Prostate gland (tissue), 2 donors: ENCODE measurements around the gene EML1. TPM values are rescaled to one million over a fixed set of nuclear protein-coding genes. Genes with fewer than 3 reads are reported as not detected.

Experiments used
- DNase-seq: peaks from one replicate; pipeline ENCODE4 v3.0.0-alpha.2; 2019; ENCODE audit warnings: low spot score
- H3K27ac ChIP-seq, 2 donors: fragments of 200-600 bp; sonication (generic); 2 replicates each; pipeline ENCODE4 v1.5.1; 2017 to 2019
- H3K27me3 ChIP-seq: fragments of 200-600 bp; sonication (generic); replicated peaks from 2 replicates; pipeline ENCODE4 v1.5.1; 2019; ENCODE audit not compliant: insufficient read depth
- H3K36me3 ChIP-seq, 2 donors: fragments of 200-600 bp; sonication (generic); 1 replicate in 1 of 2; 2 replicates in 1 of 2; pipeline versions ENCODE4 v1.5.1 to v1.8.1; 2017 to 2019
- H3K4me1 ChIP-seq: fragments of 200-600 bp; sonication (generic); replicated peaks from 2 replicates; pipeline ENCODE4 v1.5.1; 2019
- H3K4me3 ChIP-seq, 2 donors: fragments of 200-600 bp; sonication (generic); 2 replicates each; pipeline ENCODE4 v1.5.1; 2017 to 2019
- H3K9me3 ChIP-seq: fragments of 200-600 bp; sonication (generic); 2 replicates; pipeline ENCODE4 v1.5.1; 2017
- CTCF ChIP-seq, 4 experiments: fragments of 200-600 bp in 2 of 4; fragments of 450-650 bp in 2 of 4; sonication (generic) in 2 of 4; IDR thresholded peaks; 1 replicate in 3 of 4; 2 replicates in 1 of 4; pipeline ENCODE4 v1.5.1; 2016 to 2019; ENCODE audit warnings: antibody characterized with exemption in 4 of 4, mild to moderate bottlenecking in 2 of 4, moderate library complexity in 2 of 4
- POLR2A ChIP-seq: fragments of 450-650 bp; IDR thresholded peaks from one replicate; pipeline ENCODE4 v1.6.1; 2016; ENCODE audit warnings: antibody characterized with exemption, mild to moderate bottlenecking
- POLR2AphosphoS5 ChIP-seq: sonication (generic); formaldehyde crosslinking; IDR thresholded peaks from one replicate; pipeline ENCODE4 v1.6.1; 2017; ENCODE audit warnings: antibody characterized with exemption
- WGBS: methylation state at CpG from one replicate; pipeline ENCODE4 v1.1.5; 2018; 5-methylcytosine and 5-hydroxymethylcytosine counted together
- intact Hi-C: fragments of 100-400 bp; cut with DNase I; formaldehyde crosslinking; loops from one replicate; pipeline ENCODE4 v1.14.2; 2022
- total RNA-seq, 2 donors: library from RNA; depleted of rRNA; stranded (reverse); fragments of >200 nt; gene quantifications; one replicate each; pipeline ENCODE4 v1.1.0, GENCODE V29; 2016

Gene EML1
- total RNA-seq, 2 donors from 2014 or later, result 7.0 to 31.8 TPM

DNA sequence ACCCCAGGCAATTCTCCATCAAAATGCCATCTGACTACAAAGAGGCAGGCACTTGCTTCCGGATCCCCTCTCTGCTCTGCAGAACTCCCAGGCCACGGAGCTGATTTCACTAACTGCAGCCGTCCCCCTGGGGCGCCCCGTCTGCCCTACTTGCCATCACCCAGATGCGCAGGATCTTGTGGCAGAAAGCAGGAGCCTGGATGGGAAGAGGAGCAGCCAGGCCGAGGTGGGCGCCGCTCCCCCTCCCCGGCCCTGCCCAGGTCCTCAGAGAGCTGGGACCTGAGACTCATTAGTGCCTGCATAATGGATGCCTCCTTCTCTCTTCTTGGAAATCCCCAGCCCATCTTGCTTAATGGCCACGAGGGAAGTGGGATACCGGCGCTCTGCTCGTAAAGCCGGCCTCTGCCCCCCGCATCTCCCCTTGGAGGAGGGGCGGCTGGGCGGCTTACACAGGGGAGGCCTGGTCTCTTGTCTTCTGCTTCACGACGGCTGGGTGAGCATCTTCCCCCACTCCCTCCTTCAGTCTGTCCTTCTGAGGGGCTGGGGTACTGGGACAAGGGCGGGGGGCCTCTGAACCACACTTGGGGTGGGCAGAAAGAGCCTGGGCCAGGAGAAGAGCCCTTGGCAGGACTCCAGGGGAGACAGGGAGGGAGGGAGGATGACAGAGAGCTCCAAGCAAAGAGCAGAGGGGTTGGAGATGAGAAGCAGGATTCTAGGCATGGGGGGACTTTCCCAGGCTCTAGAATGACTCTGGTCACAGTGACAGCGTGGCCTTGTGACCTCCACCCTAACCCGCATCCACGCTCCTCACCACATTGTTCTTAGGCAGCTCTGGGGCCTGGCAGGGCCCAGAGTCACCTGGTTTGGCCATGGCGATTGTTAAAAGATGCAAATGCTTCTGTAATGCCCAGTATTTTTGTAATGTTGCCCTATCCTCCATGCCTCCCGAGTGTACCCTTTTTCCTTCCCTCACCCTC is 19.4 kb upstream of the EML1 start:
- Histone ChIP-seq H3K27ac (no peak overlapping the region), H3K27me3 (peaks cover 5% of the 10 kb centered on the region), H3K9me3 (no peaks in the 10 kb centered on the region), H3K4me3 (no peak overlapping the region), H3K36me3 (no peaks in the 10 kb centered on the region), H3K4me1 (no peaks in the 10 kb centered on the region)
- no peak for DNase-seq
- intact Hi-C loops, result no loop called here
- TF ChIP-seq POLR2AphosphoS5, result no peak
- WGBS, result 65% methylated on average over 26 of the region's 26 CpGs

GRCh38 chr14:99774556-99775307 is 18.5 kb upstream of the EML1 start:
- no peak for DNase-seq
- WGBS, result 59% methylated on average over 6 of the region's 6 CpGs
- H3K27me3 ChIP-seq, result peaks cover 5% of the 10 kb centered on the region
- no peak overlapping the region for H3K27ac ChIP-seq
- no peaks in the 10 kb centered on the region for H3K9me3 ChIP-seq
- no peak for TF ChIP-seq POLR2AphosphoS5
- no peak for TF ChIP-seq CTCF (IDR thresholded peaks at IDR 0.05)
- no peak for TF ChIP-seq POLR2A
- intact Hi-C loops, result no loop called here
- no peak overlapping the region for H3K4me3 ChIP-seq
- H3K4me1 ChIP-seq, result no peaks in the 10 kb centered on the region
- H3K36me3 ChIP-seq, result no peaks in the 10 kb centered on the region

DNA sequence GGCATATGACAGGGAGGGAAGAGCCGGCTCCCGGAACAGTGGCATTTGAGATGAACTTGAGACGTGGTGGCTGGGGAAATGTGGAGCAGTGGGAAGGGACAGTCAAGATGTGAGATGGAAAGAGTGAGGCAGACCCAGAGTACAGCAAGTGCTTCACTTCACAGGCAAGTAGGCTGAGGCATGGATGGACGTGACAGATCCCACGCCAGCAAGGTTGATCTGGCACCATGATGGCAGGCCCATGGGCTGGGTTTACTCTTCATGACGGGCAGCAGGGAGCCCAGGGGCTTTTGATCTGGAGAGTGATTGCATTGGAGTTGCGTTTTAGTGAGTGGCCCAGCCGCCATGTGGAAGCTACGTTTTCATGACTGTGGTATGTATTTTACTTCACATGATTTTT is 17.9 kb upstream of the EML1 start:
- Histone ChIP-seq H3K9me3 (no peaks in the 10 kb centered on the region), H3K36me3 (no peaks in the 10 kb centered on the region), H3K27me3 (peaks cover 5% of the 10 kb centered on the region), H3K27ac (no peak overlapping the region), H3K4me1 (no peaks in the 10 kb centered on the region), H3K4me3 (no peak overlapping the region)
- WGBS, result 77% methylated on average over 9 of the region's 9 CpGs
- intact Hi-C loops, result no loop called here
- DNase-seq, result no peak
- TF ChIP-seq POLR2AphosphoS5 (no peak), CTCF (IDR thresholded peaks at IDR 0.05) (no peak), POLR2A (no peak)

DNA sequence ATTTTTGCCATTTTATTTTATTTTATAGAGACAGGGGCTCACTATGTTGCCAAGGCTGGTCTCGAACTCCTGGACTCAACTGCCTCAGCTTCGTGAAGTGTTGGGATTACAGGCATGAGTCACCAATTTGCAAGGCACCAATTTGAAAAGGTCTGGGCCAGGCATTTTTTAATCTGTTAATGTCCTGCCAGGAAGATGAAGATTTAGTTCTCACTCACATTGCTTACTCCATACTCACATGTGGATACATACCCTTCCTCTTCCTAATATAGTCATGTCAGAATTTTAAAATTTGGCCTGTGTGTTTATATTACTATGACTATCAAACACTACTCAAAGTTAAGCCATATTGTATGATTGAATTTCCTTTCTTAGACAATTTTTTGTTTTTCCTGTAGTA is 15.3 kb upstream of the EML1 start:
- intact Hi-C loops, result no loop called here
- DNase-seq, result no peak
- no peak overlapping the region for H3K27ac ChIP-seq

More for the DNA sequence above, 15.3 kb upstream of the EML1 start:
- TF ChIP-seq CTCF (IDR thresholded peaks at IDR 0.05), result no peak
- TF ChIP-seq POLR2AphosphoS5, result no peak
- H3K4me3 ChIP-seq, result no peak overlapping the region
- H3K36me3 ChIP-seq, result no peaks in the 10 kb centered on the region
- no peaks in the 10 kb centered on the region for H3K9me3 ChIP-seq
- WGBS, result 94% methylated on average over 2 of the region's 2 CpGs
- H3K27me3 ChIP-seq, result peaks cover 5% of the 10 kb centered on the region
- H3K4me1 ChIP-seq, result no peaks in the 10 kb centered on the region
